ENCODE data around the gene MBLAC1. TPM values are rescaled to one million over a fixed set of nuclear protein-coding genes. Genes with fewer than 3 reads are reported as not detected.
"Not testable (repeated sequence)": the region's sequence is repeated elsewhere in the genome, so short reads cannot be mapped to it uniquely, and the experiment has no call there.

The MBLAC1 gene
- polyA plus RNA-seq, 1 donor, result 1.5 TPM

DNA sequence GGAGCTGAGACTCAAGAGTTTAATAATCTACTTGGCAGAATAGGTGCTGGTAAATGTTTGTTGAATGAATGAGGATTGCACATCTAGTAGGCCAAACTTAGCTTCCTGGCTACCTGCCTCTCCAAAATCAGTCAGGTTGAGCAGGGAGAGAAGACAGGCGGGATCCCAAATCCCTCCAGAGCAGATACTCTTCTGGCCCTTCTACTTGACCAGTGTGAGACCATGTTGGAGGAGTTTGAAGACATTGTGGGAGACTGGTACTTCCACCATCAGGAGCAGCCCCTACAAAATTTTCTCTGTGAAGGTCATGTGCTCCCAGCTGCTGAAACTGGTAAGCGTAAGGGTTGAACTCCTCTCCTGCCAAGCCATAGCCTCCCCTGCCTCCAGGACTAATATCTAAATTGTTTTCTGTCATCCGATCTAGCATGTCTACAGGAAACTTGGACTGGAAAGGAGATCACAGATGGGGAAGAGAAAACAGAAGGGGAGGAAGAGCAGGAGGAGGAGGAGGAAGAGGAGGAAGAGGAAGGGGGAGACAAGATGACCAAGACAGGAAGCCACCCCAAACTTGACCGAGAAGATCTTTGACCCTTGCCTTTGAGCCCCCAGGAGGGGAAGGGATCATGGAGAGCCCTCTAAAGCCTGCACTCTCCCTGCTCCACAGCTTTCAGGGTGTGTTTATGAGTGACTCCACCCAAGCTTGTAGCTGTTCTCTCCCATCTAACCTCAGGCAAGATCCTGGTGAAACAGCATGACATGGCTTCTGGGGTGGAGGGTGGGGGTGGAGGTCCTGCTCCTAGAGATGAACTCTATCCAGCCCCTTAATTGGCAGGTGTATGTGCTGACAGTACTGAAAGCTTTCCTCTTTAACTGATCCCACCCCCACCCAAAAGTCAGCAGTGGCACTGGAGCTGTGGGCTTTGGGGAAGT, 2.2 kb upstream of the MBLAC1 start:
- DNase-seq, result no peak

DNA sequence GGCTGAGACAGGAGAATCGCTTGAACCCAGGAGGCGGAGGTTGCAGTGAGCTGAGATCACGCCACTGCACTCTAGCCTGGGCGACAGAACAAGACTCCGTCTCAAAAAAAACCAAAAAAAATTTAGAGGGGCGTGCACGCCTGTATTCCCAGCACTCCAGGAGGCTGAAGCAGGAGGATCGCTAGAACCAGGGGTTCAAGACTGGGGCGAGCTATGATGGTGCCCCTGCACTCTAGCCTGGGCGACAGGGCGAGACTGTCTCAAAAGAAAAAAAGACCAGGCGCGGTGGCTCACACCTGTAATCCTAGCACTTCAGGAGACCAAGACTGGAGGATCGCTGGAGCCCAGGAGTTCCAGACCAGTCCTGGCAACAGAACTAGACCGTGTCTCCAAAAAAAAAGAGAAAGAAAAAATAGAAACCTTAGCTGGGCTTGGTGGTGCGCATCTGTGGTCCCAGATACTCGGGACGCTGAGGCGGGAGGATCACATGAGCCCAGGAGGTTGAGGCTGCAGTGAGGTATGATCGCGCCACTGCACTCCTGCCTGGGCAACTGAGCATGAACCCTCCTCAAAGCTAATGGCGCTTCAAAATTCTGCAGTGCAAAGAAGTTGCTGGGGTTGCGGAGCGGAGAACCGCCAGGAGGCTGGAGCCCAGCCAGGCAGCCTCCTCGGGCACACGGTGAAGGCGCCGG, 382 bp upstream of the MBLAC1 start:
- no peak for DNase-seq

DNA sequence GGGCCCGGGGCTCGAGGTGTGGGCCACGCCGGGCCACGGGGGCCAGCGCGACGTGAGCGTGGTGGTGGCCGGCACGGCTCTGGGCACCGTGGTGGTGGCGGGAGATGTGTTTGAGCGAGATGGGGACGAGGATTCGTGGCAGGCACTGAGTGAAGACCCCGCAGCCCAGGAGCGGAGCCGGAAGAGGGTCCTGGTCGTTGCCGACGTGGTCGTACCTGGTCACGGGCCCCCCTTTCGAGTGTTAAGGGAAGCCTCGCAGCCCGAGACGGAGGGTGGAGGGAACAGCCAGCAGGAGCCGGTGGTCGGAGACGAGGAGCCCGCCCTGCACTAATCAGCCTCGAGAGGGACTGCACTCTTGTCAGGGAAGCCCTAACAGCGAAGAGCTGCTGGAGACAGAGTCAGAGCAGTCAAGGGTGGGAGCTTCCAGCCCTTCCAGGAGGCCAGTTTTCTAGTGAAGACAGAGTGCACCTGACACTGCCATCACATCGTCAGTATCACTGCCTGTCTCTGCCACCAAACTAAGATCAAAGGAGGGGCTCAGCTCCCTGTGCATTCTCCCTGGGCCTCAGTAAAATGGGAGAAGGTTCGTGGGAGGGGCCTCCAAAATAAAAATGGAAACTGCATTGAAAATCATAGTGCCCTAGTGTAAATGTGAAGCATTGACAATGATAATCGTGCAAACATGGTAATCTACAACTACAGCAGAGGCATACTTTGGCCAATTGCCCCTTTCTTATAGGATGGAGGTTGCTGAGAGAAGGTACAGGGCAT, 1.3 kb downstream of the MBLAC1 start:
- DNase-seq, result peak; percentile 32

DNA sequence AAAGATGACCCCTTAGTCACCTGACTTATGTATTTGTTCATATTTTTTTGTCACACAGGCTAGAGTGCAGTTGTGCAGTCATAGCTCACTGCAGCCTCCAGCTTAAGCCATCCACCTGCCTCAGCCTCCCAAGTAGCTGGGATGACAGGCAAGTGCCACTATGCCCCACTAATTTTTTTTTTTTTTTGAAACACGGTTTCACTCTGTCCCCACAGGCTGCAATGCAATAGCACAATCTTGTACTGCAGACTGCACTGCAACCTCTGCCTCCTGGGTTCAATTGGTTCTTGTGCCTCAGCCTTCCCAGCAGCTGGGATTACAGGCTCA, 1.8 kb downstream of the MBLAC1 start:
- no peak for DNase-seq

DNA sequence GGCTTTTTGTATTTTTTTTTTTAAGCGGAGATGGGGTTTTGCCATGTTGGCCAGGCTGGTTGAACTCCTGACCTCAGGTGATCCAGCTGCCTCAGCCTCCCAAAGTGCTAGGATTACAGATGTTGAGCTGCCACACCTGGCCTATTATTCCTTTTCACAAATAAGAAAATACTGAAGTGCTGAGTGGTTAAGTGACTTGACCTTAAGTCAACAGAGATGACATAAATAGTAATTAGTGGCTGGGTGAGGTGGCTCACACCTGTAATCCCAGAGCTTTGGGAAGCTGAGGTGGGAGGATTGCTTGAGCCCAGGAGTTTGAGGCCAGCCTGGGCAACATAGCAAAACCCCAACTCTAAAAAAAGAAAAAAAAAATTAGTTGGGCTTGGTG, 3.4 kb downstream of the MBLAC1 start:
- not testable (repeated sequence) for DNase-seq

DNA sequence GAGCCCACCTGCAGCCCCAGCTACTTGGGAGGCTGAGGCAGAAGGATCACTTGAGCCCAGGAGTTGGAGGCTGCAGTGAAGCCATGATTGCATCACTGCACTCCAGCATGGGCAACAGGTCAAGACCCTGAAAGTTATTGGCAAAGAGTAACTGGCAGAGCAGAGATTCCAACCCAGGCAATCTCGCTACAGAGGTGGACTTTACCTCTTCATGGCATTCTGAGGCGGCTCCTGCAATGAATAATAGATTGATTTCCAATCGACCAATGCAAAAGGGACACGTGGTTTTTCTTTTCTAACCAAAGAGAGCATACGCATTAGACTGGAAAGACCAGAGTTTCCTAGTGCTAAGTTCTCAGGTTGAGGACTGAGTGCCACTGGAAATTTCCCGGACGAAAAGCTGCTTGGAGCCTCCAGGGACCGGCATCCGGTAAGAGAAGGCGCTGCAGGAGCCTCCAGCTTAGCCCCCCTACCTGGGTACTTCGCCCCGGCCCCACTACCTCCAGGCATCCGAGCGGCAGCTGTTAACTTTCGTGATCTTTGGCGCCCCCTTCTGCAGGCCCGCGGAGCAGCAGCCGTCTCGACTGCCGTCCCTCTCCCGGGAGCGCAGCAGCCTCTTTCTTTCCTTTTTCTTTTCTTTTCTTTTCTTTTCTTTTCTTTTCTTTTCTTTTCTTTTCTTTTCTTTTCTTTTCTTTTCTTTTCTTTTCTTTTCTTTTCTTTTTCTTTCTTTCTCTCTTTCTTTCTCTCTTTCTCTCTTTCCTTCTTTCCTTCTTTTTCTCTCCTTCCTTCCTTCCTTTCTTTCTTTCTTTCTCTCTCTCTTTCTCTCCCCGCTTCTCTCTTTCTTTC, 4.1 kb downstream of the MBLAC1 start:
- peak; percentile 73 for DNase-seq

DNA sequence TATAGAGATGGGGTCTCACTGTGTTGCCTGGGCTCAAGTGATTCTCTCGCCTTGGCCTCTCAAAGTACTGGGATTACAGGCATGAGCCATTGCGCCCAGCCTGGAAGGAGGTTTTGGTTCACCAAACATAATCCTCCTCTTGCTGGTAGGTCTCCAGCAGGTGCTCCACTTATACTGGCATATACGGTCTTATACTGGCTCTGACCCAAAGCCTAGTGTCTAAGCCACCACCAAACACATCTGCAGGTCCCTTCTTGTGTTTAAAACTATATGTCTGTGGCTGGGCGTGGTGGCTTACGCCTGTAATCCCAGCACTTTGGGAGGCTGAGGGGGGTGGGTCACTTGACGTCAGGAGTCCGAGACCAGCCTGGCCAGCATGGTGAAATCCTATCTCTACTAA, 5.4 kb downstream of the MBLAC1 start:
- DNase-seq, result no peak

DNA sequence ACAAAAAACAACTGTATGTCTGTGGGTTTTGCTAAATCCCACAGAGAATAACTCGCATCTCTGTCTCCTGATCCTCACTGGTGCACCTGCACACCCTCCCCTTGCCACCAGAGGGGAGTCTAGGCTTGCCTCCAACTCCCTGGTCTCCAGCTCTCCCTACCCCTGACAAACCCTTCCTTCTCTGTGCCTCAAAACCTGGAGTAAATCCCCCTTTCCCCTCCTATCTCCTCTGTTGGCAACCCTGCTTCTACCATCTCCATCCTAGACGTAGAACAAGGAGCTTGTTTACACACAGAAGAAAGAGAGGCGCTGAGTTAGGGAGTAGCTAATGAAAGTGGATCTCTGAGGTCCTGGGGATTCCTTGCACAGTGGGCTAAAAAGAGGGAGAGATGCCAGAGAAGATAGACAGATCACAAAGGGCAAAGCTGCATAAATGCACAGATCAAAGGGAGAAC, 6.0 kb downstream of the MBLAC1 start:
- peak; percentile 53 for DNase-seq

DNA sequence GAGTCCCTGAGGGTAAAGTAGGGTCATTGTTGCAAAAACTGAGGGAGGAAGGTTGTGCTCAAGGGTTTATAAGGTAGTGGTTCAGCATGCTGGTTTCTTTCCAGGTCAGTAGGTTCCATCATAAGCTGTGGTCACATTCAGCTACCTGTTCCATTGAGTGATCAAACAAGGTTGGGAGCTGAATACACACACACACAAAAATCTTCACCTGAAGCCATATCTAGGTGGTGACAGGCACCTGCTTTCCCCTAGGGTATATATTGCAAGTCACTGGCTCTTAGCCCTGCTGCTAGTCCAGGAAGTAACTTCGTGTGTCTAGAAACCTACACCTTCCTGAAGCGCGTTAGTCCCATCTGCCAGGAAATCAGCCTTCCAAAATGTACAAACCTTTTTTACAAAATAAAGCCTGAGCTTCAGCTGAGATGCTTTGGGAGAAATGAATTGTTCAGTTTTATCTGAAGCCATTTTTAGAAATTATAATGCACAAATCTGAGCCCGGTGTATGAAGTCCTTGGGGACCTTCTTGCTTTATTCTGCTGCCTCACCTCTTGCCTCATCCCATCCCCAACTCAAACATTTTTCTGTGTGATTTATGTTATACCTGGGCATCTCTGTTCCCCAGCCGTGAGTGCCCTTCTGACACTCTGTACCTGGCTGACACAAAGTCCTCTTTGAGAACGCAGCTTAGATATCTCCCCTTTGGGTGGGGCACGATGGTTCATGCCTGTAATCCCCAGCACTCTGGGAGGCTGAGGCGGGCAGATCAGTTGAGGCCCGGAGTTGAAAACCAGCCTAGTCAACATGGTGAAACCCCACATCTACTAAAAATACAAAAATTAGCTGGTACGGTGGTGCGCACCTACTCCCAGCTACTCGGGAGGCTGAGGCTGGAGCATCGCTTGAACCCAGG, 11.3 kb downstream of the MBLAC1 start:
- no peak for DNase-seq

DNA sequence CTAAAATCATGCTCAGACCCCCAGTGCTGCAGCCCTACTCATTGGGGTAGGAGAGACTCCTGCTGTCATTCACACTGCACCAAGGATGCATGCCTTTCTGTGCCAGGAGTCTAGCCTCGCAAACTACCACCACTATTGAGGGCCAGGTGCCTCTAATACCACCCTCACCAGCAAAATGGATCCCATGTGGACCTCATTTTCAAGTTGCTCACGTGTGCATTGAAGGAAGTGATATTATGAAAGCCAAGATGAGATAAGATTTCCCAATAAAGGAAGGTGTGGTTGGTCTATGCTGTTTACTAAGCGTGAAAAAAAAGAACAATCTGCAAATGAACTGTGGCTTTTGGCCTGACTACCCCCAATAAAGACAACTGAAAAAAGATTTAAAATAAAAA, 14.8 kb downstream of the MBLAC1 start:
- DNase-seq, result no peak

DNA sequence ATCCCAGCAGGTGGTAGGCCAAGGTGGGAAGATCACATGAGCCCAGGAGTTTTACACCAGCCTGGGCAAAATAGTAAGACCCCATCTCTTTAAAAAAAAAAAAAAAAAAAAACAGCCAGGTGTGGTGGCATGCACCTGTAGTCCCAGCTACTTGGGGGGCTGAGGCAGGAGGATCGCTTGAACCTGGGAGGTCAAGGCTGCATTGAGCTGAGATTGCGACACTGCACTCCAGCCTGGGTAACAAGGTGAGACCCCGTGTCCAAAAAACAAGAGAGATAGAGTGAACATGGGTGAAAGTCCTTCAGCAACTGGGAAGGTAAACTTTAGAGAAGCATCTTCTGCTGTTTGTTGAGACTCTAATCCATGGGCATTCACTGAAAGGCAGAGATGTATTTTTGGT, 15.7 kb downstream of the MBLAC1 start:
- no peak for DNase-seq

DNA sequence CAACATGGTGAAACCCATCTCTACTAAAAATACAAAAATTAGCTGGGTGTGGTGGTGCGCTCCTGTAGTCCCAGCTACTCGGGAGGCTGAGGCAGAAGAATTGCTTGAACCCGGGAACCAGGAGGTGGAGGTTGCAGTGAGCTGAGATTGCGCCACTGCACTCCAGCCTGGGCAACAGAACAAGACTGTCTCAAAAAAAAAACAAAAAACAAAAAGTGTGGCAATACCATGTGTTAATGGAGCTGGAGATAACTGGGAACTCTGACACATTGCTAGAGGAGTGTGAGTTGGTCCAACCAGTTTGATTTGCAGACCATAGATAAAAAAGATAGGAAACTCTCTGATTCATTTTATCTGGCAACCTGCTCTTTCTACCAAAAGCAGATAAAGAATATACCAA, 19.6 kb downstream of the MBLAC1 start:
- DNase-seq, result not testable (repeated sequence)

DNA sequence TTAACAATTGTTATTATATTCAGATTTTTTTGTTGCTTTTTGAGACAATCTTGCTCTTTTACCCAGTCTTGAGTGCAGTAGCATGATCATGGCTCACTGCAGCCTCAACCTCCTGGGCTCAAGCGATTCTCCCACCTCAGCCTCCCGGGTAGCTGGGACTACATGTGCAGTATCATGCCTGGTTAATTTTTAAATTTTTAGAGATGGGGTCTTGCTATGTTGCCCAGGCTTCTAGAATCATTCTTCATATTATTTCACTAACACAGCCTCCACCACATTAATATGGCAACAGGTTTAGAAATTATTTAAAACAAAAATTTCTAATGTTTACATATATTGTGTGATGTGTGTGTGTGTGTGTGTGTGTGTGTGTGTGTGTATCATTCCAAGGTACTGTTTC, 20.5 kb downstream of the MBLAC1 start:
- no peak for DNase-seq

DNA sequence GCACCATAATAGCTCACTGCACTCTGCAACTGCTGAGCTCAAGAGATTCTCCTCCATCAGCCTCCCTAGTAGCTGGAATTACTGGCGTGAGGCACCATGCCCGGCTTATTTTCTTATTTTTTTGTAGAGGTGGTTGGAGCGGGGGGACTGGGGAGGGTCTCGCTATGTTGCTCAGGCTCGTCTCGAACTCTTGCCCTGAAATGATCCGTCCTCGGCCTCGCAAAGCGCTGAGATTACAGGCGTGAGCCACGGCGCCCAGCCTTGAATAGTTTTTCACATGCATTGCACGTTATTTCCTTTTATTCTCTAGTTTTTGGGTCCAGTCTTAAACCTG, 21.4 kb downstream of the MBLAC1 start:
- no peak for DNase-seq

DNA sequence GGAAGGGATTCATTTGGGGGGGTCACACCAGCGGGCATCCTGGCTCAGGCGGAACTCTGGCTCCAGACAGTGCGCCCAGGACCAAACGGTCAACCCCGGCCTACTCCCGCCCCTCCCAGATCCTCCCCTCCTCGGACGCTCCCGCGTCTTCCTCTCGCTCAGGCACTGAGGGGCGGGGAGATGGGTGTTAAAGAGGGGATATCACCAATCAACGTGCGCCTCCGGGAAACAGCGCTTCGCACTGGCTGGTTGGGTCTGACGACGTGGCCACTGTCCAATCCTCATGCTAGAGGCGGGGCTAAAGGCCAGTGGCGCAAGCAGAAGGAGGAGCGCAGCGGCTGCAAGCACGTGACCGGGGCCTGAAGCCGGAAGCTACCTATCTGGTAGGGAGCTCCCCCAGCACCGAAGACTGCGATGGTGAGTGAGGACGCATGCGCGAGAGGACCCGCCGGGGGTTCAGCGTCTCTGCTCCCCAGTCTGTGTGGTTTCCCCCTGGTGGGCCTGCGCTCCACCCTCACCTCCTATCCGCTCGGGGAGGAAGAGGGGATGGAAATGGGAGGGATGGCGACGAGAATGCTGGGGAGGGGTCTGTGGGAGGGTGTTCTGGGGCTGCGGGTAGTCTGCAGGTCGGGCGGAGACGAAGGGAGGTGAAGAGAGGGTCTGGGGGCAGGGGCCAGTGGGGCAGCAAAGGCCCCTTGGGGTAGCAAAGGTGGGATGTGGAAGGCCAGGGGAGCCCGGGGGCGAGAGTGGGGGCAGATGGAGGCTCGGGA, 22.0 kb downstream of the MBLAC1 start, which contains the start of gene LAMTOR4:
Gene LAMTOR4, plus strand, starts transcription at position 360 of the 770 bp plus-strand sequence. Its CDS starts 55 bp downstream, at position 415.
- DNase-seq, result peak; percentile 98

DNA sequence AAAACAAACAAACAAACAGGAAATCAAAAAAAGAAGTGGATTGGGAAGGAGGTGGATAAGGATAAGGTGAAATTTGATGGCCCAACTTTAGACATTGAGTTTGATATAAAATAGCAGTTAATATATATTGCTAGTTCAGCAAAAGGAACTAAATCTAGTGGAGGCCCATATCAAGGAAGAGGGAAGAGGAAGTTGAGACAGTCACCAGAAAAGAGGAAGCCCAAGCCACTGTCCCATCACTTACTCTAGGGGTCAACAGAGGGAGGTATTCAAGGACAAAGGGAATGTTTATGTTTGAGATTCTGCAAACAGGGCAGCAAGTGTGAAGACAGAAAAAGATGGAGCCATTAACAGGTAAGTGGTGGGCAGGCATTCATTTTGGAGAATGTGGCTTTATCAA, 25.6 kb downstream of the MBLAC1 start:
- no peak for DNase-seq

DNA sequence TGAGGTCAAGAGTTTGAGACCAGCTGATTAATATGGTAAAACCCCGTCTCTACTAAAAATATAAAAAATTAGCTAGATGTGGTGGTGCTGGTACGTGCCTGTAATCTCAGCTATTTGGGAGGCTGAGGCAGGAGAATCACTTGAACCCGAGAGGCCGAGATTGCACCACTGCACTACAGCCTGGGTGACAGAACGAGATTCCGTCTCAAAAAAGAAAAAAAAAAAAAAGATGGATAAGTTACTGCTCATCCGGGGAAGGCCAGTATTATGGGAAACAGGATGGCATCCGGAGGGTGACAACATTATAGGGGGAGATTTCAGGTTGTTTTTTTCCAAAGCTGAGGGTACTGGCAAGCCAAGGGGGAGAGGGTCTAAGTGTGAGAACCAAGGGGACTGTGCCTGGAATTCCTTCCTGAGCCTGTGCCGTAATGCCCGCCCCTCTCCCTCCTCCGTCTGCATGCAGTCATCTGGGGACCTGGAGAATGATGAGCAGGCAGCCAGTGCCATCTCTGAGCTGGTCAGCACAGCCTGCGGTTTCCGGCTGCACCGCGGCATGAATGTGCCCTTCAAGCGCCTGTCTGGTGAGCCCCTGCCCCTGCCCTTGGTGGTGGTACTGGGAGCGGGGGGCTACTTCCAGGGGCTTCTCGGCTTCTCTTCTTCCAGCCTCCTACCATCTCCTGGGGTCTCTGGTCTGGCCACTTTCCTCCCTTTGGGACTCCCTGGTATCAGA, 26.3 kb downstream of the MBLAC1 start:
- DNase-seq, result no peak

DNA sequence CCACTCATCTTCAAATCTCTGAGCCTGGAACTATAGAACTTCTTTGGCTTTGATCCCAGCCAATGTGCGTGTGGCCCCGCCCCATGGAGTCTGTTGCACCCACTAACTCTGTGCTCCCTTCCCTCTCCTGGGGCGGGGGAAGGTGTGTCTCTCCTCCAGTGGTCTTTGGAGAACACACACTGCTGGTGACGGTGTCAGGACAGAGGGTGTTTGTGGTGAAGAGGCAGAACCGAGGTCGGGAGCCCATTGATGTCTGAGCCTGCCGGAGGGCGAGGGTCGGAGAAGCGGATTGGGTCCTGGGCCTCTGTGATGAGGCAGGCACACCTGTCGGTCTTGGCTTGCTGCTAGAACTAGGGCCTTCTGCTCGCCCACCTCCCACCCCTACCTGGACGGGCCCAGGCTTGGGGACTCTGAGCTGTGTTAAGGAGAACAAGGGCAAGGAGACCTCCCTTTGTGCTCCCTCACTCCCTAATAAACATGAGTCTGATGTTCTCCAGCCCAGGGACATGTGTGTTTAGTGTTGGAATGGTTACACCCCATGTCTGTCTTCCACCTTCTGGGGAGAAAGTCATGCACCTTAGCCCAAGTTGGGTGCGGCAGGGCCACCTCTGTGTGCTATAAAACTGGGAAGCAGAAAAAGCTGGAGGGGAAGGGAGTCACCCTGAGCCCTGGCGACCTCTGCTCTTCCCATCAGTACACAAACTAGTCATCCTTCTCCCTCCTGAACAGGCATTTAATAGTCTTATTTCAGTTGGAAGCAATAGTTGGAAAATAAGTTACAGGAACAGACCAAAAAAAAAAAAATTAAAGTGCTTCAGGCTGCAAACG, 27.2 kb downstream of the MBLAC1 start:
- DNase-seq, result no peak
